ENCODE measurements around the gene PHOX2A.

The PHOX2A gene

GRCh38 chr11:72222907-72223614 lies 20.9 kb downstream of the PHOX2A start:
- DNase-seq: peak; percentile 96
- TF ChIP-seq CTCF (IDR thresholded peaks at IDR 0.05; ENCODE audit: low read depth, low read length): no peak
- H3K27ac ChIP-seq: peak overlapping the region; percentile 97

GRCh38 chr11:72222106-72222891 lies 21.7 kb downstream of the PHOX2A start:
- Histone ChIP-seq H3K36me3 (peaks cover 12% of the 10 kb centered on the region), H3K27ac (peak overlapping the region; percentile 97), H3K9me3 (ENCODE audit: severe bottlenecking) (no peaks in the 10 kb centered on the region), H3K27me3 (ENCODE audit: insufficient read depth, low read depth, severe bottlenecking) (no peaks in the 10 kb centered on the region), H3K4me3 (ENCODE audit: low read depth, low read length) (peak overlapping the region; percentile 87)
- no peak for DNase-seq
- TF ChIP-seq CTCF (IDR thresholded peaks at IDR 0.05; ENCODE audit: low read depth, low read length): no peak

More at GRCh38 chr11:72222907-72223614, 20.9 kb downstream of the PHOX2A start:
- H3K9me3 ChIP-seq (ENCODE audit: severe bottlenecking): no peaks in the 10 kb centered on the region
- H3K27me3 ChIP-seq (ENCODE audit: insufficient read depth, low read depth, severe bottlenecking): no peaks in the 10 kb centered on the region
- H3K4me3 ChIP-seq (ENCODE audit: low read depth, low read length): peak overlapping the region; percentile 87
- peaks cover 20% of the 10 kb centered on the region for H3K36me3 ChIP-seq

GRCh38 chr11:72221386-72222075 lies 22.4 kb downstream of the PHOX2A start:
- Histone ChIP-seq H3K9me3 (ENCODE audit: severe bottlenecking) (no peaks in the 10 kb centered on the region), H3K4me3 (ENCODE audit: low read depth, low read length) (no peak overlapping the region), H3K36me3 (peaks cover 4% of the 10 kb centered on the region), H3K27me3 (ENCODE audit: insufficient read depth, low read depth, severe bottlenecking) (no peaks in the 10 kb centered on the region), H3K27ac (no peak overlapping the region)
- no peak for TF ChIP-seq CTCF (IDR thresholded peaks at IDR 0.05; ENCODE audit: low read depth, low read length)
- no peak for DNase-seq

GRCh38 chr11:72220696-72221363 lies 23.1 kb downstream of the PHOX2A start:
- Histone ChIP-seq H3K27me3 (ENCODE audit: insufficient read depth, low read depth, severe bottlenecking) (no peaks in the 10 kb centered on the region), H3K27ac (no peak overlapping the region), H3K36me3 (no peaks in the 10 kb centered on the region), H3K9me3 (ENCODE audit: severe bottlenecking) (no peaks in the 10 kb centered on the region), H3K4me3 (ENCODE audit: low read depth, low read length) (no peak overlapping the region)
- TF ChIP-seq CTCF (IDR thresholded peaks at IDR 0.05; ENCODE audit: low read depth, low read length): no peak
- no peak for DNase-seq

- TF ChIP-seq CTCF (IDR thresholded peaks at IDR 0.05; ENCODE audit: low read depth, low read length): no peak
- Histone ChIP-seq H3K4me3 (ENCODE audit: low read depth, low read length) (no peak overlapping the region), H3K36me3 (no peaks in the 10 kb centered on the region), H3K27me3 (ENCODE audit: insufficient read depth, low read depth, severe bottlenecking) (no peaks in the 10 kb centered on the region), H3K27ac (no peak overlapping the region), H3K9me3 (ENCODE audit: severe bottlenecking) (no peaks in the 10 kb centered on the region)
- DNase-seq: no peak
Observed at GRCh38 chr11:72218251-72218745, 25.7 kb downstream of the PHOX2A start.

All from WERI-Rb-1 (cell line).